SK-N-SH (cell line): ENCODE data around the gene BRI3BP. TPM values are rescaled to one million over a fixed set of nuclear protein-coding genes. Genes with fewer than 3 reads are reported as not detected.

Experiments
- CTCF ChIA-PET: fragments of 300-600, 350-600 bp; formaldehyde crosslinking; extraction: SDS; loops from one replicate; lab custom pipeline; 2021; lab: Yijun Ruan, JAX
- POLR2A ChIA-PET: fragments of 350-600 bp; sonication (Branson Sonifier 250); formaldehyde crosslinking; extraction: SDS; loops from one replicate; lab custom pipeline; 2020; ENCODE audit warnings: antibody characterized with exemption, inconsistent platforms; lab: Yijun Ruan, JAX
- DNase-seq: peaks from one replicate; pipeline ENCODE4 v3.0.0; 2012
- H2AFZ ChIP-seq: fragments of 200-600 bp; sonication (generic); 2 replicates; pipeline ENCODE4 v1.8.1; 2016; ENCODE audit warnings: antibody characterized with exemption, mild to moderate bottlenecking, low read depth
- H3F3A ChIP-seq: fragments of 200-600 bp; sonication (generic); replicated peaks from 2 replicates; pipeline ENCODE3; 2016; ENCODE audit warnings: antibody characterized with exemption, mild to moderate bottlenecking; ENCODE audit not compliant: insufficient read depth
- H3K27ac ChIP-seq, 2 experiments: fragments of 200-500 bp in 1 of 2; fragments of 200-600 bp in 1 of 2; sonication (Bioruptor generic) in 1 of 2; sonication (generic), shearing (Covaris generic) in 1 of 2; 2 replicates each; pipeline versions ENCODE4 v1.5.1 to v1.6.1; 2014 to 2016; ENCODE audit warnings: low read depth in 2 of 2, inconsistent platforms in 1 of 2, low read length in 1 of 2, mild to moderate bottlenecking in 1 of 2, mixed read lengths in 1 of 2
- H3K27me3 ChIP-seq: fragments of 200-600 bp; sonication (generic), shearing (Covaris generic); 2 replicates; pipeline ENCODE4 v1.6.1; 2016; ENCODE audit warnings: mixed run types; ENCODE audit not compliant: insufficient read depth
- H3K36me3 ChIP-seq, 2 experiments: fragments of 200-500 bp in 1 of 2; fragments of 200-600 bp in 1 of 2; sonication (Bioruptor generic) in 1 of 2; sonication (generic) in 1 of 2; replicated peaks in 1 of 2; 2 replicates each; pipeline versions ENCODE3 to v1.5.1; 2014 to 2016; ENCODE audit warnings: low read length in 1 of 2, mild to moderate bottlenecking in 1 of 2; ENCODE audit not compliant: insufficient read depth in 2 of 2, control insufficient read depth in 1 of 2
- H3K4me1 ChIP-seq, 2 experiments: fragments of 200-500 bp in 1 of 2; fragments of 200-600 bp in 1 of 2; sonication (Bioruptor generic) in 1 of 2; sonication (generic), shearing (Covaris generic) in 1 of 2; 2 replicates each; pipeline versions ENCODE4 v1.5.1 to v1.6.1; 2014 to 2016; ENCODE audit warnings: low read depth in 1 of 2, low read length in 1 of 2, mixed run types in 1 of 2; ENCODE audit not compliant: insufficient read depth in 2 of 2, control insufficient read depth in 1 of 2
- H3K4me2 ChIP-seq: fragments of 200-600 bp; sonication (generic), shearing (Covaris generic); 2 replicates; pipeline ENCODE4 v1.6.1; 2017; ENCODE audit warnings: mixed run types
- H3K4me3 ChIP-seq, 2 experiments: fragments of 200-500 bp in 1 of 2; fragments of 200-600 bp in 1 of 2; sonication (Bioruptor generic) in 1 of 2; sonication (generic), shearing (Covaris generic) in 1 of 2; 2 replicates each; pipeline versions ENCODE4 v1.5.1 to v1.8.1; 2014 to 2016; ENCODE audit warnings: low read depth in 2 of 2, inconsistent platforms in 1 of 2, low read length in 1 of 2, mild to moderate bottlenecking in 1 of 2, mixed read lengths in 1 of 2, moderate library complexity in 1 of 2
- H3K79me2 ChIP-seq: fragments of 200-600 bp; sonication (generic); 2 replicates; pipeline ENCODE4 v1.8.1; 2017; ENCODE audit warnings: mild to moderate bottlenecking; ENCODE audit not compliant: insufficient read depth
- H3K9ac ChIP-seq: fragments of 200-600 bp; sonication (generic); 2 replicates; pipeline ENCODE4 v1.6.1; 2017; ENCODE audit warnings: mixed run types
- H3K9me2 ChIP-seq: fragments of 200-600 bp; sonication (generic); 2 replicates; pipeline ENCODE4 v1.6.1; 2017; ENCODE audit warnings: mixed run types
- H3K9me3 ChIP-seq: fragments of 200-600 bp; sonication (generic); 2 replicates; pipeline ENCODE4 v1.6.1; 2017; ENCODE audit warnings: mixed run types, mild to moderate bottlenecking, moderate library complexity
- H4K20me1 ChIP-seq: fragments of 200-600 bp; sonication (generic); 2 replicates; pipeline ENCODE4 v1.6.1; 2017; ENCODE audit warnings: mild to moderate bottlenecking, mixed run types; ENCODE audit not compliant: insufficient read depth
- CHD2 ChIP-seq: fragments of 150-350 bp; IDR thresholded peaks from 2 replicates; pipeline ENCODE4 v1.6.1; 2018; ENCODE audit warnings: low read length; ENCODE audit not compliant: partially characterized antibody
- ELF1 ChIP-seq: IDR thresholded peaks from 2 replicates; pipeline ENCODE4 v1.4.0; 2012
- EZH2phosphoT487 ChIP-seq: fragments of 200-600 bp; sonication (generic); IDR thresholded peaks from 2 replicates; pipeline ENCODE4 v1.6.1; 2017; ENCODE audit warnings: low read depth, mixed run types, mild to moderate bottlenecking, antibody characterized with exemption, moderate library complexity, borderline replicate concordance
- GABPA ChIP-seq: IDR thresholded peaks from 2 replicates; pipeline ENCODE4 v1.4.0; 2012; ENCODE audit warnings: low read depth, mild to moderate bottlenecking
- NFIC ChIP-seq: IDR thresholded peaks from 2 replicates; pipeline ENCODE4 v1.4.0; 2012; ENCODE audit warnings: borderline replicate concordance
- NRF1 ChIP-seq: IDR thresholded peaks from 2 replicates; pipeline ENCODE4 v1.6.1; 2012; ENCODE audit warnings: low read depth, mild to moderate bottlenecking, low read length
- POLR2AphosphoS5 ChIP-seq: IDR thresholded peaks from 2 replicates; pipeline ENCODE4 v1.6.1; 2012; ENCODE audit warnings: low read depth, low read length
- RAD21 ChIP-seq: IDR thresholded peaks from 2 replicates; pipeline ENCODE4 v1.6.1; 2012; ENCODE audit warnings: mild to moderate bottlenecking, low read length
- RCOR1 ChIP-seq: fragments of 150-350 bp; IDR thresholded peaks from 2 replicates; pipeline ENCODE4 v1.6.1; 2017; ENCODE audit warnings: antibody characterized with exemption, low read length
- RFX5 ChIP-seq: IDR thresholded peaks from 2 replicates; pipeline ENCODE4 v1.6.1; 2012; ENCODE audit warnings: mild to moderate bottlenecking, improper control_type of control experiment, low read length
- RXRA ChIP-seq: IDR thresholded peaks from 2 replicates; pipeline ENCODE4 v1.4.0; 2012; ENCODE audit warnings: low read depth, mild to moderate bottlenecking, borderline replicate concordance
- SIN3A ChIP-seq: IDR thresholded peaks from 2 replicates; pipeline ENCODE4 v1.6.1; 2012; ENCODE audit warnings: low read depth, mild to moderate bottlenecking, low read length, moderate library complexity, borderline replicate concordance
- TAF1 ChIP-seq: IDR thresholded peaks from 2 replicates; pipeline ENCODE4 v1.6.1; 2012; ENCODE audit warnings: low read depth, mild to moderate bottlenecking, low read length, moderate library complexity, borderline replicate concordance
- TCF12 ChIP-seq: IDR thresholded peaks from 2 replicates; pipeline ENCODE4 v1.4.0; 2012
- WGBS: methylation state at CpG from one replicate; pipeline ENCODE4 v1.1.6; 2017; ENCODE audit warnings: low lambda C conversion rate; 5-methylcytosine and 5-hydroxymethylcytosine counted together
- polyA plus RNA-seq, 3 experiments: library from polyadenylated mRNA; depleted of rRNA; stranded (reverse); fragments of >200 nt; gene quantifications; 2 replicates each; pipeline ENCODE4 v1.2.3, GENCODE V29; 2012
- TF ChIP-seq, protein P1 (sequence below): fragments of 150-350 bp; IDR thresholded peaks from 2 replicates; pipeline ENCODE4 v1.6.1; 2017; ENCODE audit warnings: antibody characterized with exemption, low read length, low read depth, borderline replicate concordance
- TF ChIP-seq, protein P2 (sequence below): fragments of 150-350 bp; IDR thresholded peaks from 2 replicates; pipeline ENCODE4 v1.6.1; 2016; ENCODE audit warnings: mild to moderate bottlenecking, low read depth, low read length
- TF ChIP-seq, protein P3 (sequence below): fragments of 200-600 bp; sonication (generic); IDR thresholded peaks from 2 replicates; pipeline ENCODE4 v1.6.1; 2017; ENCODE audit warnings: antibody characterized with exemption, mild to moderate bottlenecking, moderate library complexity

The BRI3BP gene
- polyA plus RNA-seq, 1 of the 3 experiments (the other 2 are of a cell fraction) = 3.8 TPM

DNA sequence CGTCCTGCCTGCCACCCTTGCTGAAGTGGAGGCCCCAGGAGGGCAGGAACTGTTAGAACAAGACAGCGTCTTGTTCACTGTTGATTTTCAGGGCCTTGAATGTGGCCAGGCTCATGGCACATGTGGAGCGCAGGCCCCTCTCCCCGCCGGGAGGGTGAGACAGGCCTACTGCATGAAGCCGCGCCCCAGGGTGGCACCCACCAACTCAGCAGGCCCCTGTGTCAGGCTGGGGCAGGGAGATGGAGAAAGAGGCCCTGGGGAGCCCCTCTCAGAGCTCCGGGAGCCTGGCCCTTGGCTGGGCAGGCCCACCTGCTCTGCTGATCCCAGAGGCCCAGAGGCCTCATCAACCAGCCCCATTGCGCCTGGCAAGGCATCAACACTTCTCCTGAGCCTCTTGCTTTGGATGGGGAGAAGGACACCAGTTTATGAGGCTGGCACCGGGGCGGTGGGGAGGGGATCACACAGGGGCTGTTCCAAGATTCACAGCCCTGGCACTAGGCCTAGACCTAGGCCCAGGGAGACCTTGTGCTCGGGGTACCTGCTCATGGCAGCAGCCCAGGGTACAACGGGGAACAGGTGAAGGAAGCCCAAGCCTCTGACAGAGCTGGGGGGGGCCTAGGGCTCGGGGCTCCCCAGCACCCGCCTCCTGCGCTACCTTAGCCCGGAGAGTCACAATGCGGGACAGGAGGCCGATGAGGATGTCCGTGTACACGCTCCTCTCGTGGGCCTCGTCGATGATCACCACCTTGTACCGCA is 22.6 kb upstream of the BRI3BP start:
- Histone ChIP-seq H2AFZ (no peak overlapping the region), H3K9ac (no peak overlapping the region), H3K9me3 (no peaks in the 10 kb centered on the region), H4K20me1 (no peaks in the 10 kb centered on the region), H3K36me3 (peaks cover 0 to 54% of the 10 kb centered on the region in 2 experiments), H3K27me3 (no peaks in the 10 kb centered on the region), H3F3A (no peaks in the 10 kb centered on the region), H3K4me1 (no peaks in the 10 kb centered on the region), H3K4me3 (no peak overlapping the region)
- CTCF ChIA-PET = interaction anchor here (2.0 kb wide), 1 partner anchor 30 kb away, joined by 7 read pairs; no protein-coding TSS in a partner anchor
- DNase-seq = no peak
- POLR2A ChIA-PET = no interaction called here
- no peak for TF ChIP-seq ELF1
- no peak for TF ChIP-seq RCOR1
- no peak for TF ChIP-seq POLR2AphosphoS5
- TF ChIP-seq, protein P1, sequence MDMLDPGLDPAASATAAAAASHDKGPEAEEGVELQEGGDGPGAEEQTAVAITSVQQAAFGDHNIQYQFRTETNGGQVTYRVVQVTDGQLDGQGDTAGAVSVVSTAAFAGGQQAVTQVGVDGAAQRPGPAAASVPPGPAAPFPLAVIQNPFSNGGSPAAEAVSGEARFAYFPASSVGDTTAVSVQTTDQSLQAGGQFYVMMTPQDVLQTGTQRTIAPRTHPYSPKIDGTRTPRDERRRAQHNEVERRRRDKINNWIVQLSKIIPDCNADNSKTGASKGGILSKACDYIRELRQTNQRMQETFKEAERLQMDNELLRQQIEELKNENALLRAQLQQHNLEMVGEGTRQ = no peak
- no peak for TF ChIP-seq GABPA
- TF ChIP-seq RXRA = no peak
- TF ChIP-seq TCF12 = no peak
- TF ChIP-seq, protein P2, sequence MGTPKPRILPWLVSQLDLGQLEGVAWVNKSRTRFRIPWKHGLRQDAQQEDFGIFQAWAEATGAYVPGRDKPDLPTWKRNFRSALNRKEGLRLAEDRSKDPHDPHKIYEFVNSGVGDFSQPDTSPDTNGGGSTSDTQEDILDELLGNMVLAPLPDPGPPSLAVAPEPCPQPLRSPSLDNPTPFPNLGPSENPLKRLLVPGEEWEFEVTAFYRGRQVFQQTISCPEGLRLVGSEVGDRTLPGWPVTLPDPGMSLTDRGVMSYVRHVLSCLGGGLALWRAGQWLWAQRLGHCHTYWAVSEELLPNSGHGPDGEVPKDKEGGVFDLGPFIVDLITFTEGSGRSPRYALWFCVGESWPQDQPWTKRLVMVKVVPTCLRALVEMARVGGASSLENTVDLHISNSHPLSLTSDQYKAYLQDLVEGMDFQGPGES = no peak
- no peak for TF ChIP-seq CHD2
- no peak for TF ChIP-seq NFIC
- TF ChIP-seq NRF1 = no peak
- no peak for TF ChIP-seq RFX5
- no peak for TF ChIP-seq EZH2phosphoT487
- TF ChIP-seq TAF1 = no peak
- TF ChIP-seq SIN3A = no peak
- no peak for TF ChIP-seq RAD21
- TF ChIP-seq, protein P3, sequence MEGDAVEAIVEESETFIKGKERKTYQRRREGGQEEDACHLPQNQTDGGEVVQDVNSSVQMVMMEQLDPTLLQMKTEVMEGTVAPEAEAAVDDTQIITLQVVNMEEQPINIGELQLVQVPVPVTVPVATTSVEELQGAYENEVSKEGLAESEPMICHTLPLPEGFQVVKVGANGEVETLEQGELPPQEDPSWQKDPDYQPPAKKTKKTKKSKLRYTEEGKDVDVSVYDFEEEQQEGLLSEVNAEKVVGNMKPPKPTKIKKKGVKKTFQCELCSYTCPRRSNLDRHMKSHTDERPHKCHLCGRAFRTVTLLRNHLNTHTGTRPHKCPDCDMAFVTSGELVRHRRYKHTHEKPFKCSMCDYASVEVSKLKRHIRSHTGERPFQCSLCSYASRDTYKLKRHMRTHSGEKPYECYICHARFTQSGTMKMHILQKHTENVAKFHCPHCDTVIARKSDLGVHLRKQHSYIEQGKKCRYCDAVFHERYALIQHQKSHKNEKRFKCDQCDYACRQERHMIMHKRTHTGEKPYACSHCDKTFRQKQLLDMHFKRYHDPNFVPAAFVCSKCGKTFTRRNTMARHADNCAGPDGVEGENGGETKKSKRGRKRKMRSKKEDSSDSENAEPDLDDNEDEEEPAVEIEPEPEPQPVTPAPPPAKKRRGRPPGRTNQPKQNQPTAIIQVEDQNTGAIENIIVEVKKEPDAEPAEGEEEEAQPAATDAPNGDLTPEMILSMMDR = no peak
- TF ChIP-seq, all 33 proteins: peak for 0
- Histone ChIP-seq H3K4me2 (no peak overlapping the region), H3K27ac (no peak overlapping the region), H3K79me2 (no peaks in the 10 kb centered on the region), H3K9me2 (no peaks in the 10 kb centered on the region)
- WGBS = 99% methylated on average over 15 of the region's 25 CpGs
